ENCODE data around the gene PSMD2. TPM values are rescaled to one million over a fixed set of nuclear protein-coding genes. Genes with fewer than 3 reads are reported as not detected.

Gene PSMD2
- total RNA-seq, 4 donors from 2014 or later = 252 to 356 (median 274) TPM

DNA sequence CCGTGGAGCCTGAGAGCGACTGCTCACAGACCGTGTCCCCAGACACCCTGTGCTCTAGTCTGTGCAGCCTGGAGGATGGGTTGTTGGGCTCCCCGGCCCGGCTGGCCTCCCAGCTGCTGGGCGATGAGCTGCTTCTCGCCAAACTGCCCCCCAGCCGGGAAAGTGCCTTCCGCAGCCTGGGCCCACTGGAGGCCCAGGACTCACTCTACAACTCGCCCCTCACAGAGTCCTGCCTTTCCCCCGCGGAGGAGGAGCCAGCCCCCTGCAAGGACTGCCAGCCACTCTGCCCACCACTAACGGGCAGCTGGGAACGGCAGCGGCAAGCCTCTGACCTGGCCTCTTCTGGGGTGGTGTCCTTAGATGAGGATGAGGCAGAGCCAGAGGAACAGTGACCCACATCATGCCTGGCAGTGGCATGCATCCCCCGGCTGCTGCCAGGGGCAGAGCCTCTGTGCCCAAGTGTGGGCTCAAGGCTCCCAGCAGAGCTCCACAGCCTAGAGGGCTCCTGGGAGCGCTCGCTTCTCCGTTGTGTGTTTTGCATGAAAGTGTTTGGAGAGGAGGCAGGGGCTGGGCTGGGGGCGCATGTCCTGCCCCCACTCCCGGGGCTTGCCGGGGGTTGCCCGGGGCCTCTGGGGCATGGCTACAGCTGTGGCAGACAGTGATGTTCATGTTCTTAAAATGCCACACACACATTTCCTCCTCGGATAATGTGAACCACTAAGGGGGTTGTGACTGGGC is 45.7 kb downstream of the PSMD2 start:
- WGBS = 86% methylated on average over 21 of the region's 24 CpGs
- Histone ChIP-seq H3K27me3 (no peaks in the 10 kb centered on the region), H3K9me3 (no peaks in the 10 kb centered on the region), H3K27ac (replicated peaks in 1 of 4) (peak overlapping the region in 1 of 4 donors; percentile 51), H3K4me3 (no peak overlapping the region), H3K4me1 (peaks cover 7 to 32% (median 17%) of the 10 kb centered on the region in 4 donors), H3K36me3 (peaks cover 27 to 58% (median 53%) of the 10 kb centered on the region in 4 donors)
- DNase-seq (ENCODE audit: extremely low spot score) = no peak
- no peak for TF ChIP-seq EP300 (IDR thresholded peaks at IDR 0.05)
- no peak for TF ChIP-seq POLR2A (IDR thresholded peaks at IDR 0.05; ENCODE audit: low read depth)
- TF ChIP-seq, protein P1, sequence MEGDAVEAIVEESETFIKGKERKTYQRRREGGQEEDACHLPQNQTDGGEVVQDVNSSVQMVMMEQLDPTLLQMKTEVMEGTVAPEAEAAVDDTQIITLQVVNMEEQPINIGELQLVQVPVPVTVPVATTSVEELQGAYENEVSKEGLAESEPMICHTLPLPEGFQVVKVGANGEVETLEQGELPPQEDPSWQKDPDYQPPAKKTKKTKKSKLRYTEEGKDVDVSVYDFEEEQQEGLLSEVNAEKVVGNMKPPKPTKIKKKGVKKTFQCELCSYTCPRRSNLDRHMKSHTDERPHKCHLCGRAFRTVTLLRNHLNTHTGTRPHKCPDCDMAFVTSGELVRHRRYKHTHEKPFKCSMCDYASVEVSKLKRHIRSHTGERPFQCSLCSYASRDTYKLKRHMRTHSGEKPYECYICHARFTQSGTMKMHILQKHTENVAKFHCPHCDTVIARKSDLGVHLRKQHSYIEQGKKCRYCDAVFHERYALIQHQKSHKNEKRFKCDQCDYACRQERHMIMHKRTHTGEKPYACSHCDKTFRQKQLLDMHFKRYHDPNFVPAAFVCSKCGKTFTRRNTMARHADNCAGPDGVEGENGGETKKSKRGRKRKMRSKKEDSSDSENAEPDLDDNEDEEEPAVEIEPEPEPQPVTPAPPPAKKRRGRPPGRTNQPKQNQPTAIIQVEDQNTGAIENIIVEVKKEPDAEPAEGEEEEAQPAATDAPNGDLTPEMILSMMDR (IDR thresholded peaks at IDR 0.05) = no peak
- no peak for TF ChIP-seq POLR2AphosphoS5 (IDR thresholded peaks at IDR 0.05)
- intact Hi-C loops (cut with DNase I) = loop anchor here (5.0 kb wide), 1 partner anchor 42 kb away; no protein-coding TSS in a partner anchor

DNA sequence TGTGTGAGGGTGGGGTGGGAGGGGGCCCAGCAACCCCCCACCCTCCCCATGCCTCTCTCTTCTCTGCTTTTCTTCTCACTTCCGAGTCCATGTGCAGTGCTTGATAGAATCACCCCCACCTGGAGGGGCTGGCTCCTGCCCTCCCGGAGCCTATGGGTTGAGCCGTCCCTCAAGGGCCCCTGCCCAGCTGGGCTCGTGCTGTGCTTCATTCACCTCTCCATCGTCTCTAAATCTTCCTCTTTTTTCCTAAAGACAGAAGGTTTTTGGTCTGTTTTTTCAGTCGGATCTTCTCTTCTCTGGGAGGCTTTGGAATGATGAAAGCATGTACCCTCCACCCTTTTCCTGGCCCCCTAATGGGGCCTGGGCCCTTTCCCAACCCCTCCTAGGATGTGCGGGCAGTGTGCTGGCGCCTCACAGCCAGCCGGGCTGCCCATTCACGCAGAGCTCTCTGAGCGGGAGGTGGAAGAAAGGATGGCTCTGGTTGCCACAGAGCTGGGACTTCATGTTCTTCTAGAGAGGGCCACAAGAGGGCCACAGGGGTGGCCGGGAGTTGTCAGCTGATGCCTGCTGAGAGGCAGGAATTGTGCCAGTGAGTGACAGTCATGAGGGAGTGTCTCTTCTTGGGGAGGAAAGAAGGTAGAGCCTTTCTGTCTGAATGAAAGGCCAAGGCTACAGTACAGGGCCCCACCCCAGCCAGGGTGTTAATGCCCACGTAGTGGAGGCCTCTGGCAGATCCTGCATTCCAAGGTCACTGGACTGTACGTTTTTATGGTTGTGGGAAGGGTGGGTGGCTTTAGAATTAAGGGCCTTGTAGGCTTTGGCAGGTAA is 46.5 kb downstream of the PSMD2 start:
- 53% methylated on average over 14 of the region's 14 CpGs for WGBS
- TF ChIP-seq EP300 (IDR thresholded peaks at IDR 0.05) = no peak
- peak; percentile 45 to 55 for TF ChIP-seq POLR2AphosphoS5 (IDR thresholded peaks at IDR 0.05)
- TF ChIP-seq, protein P1 (IDR thresholded peaks at IDR 0.05) = peak in 2 of 3 experiments; percentile 22 to 39
- no peaks in the 10 kb centered on the region for H3K27me3 ChIP-seq
- intact Hi-C loops (cut with DNase I) = no loop called here
- peaks cover 27 to 58% (median 53%) of the 10 kb centered on the region in 4 donors for H3K36me3 ChIP-seq
- DNase-seq (ENCODE audit: extremely low spot score) = no peak
- H3K4me1 ChIP-seq = peaks cover 4 to 28% (median 12%) of the 10 kb centered on the region in 4 donors
- no peaks in the 10 kb centered on the region for H3K9me3 ChIP-seq
- H3K27ac ChIP-seq (replicated peaks in 1 of 4) = peak overlapping the region; percentile 25 to 51 (median 43)
- H3K4me3 ChIP-seq = no peak overlapping the region

DNA sequence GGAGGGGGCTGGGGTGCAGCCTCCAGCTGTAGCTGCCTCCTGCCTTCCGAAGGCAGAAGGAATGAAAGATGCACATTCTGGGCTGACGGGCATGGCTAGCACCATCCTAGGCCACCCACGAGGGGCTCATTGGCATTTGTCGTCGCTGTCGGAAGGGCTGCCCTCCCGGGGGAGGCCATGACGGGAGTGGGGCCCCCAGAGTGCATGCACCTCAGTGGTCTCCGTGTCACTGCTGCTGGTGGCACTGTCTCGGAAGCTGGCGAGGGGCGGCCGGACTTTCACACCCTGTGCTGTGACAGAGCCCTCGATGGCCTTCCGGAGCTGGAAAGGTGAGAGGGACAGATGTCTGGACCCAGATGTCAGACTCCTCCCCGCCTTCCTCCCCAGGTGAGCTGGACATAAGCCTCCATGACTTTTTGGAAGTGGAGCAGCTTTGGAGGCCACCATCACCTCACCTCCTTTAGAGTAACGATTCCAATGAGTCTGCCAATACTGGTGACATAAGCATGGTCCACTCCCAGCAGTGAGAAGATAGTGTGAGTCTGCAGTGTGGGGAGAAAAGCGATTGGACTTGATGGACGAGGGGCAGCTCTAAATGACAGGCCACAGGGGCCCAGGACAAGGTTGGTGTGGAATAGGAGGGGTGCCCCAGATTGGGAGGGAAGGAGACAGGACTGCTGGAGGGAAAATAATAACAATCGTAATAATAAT is 47.6 kb downstream of the PSMD2 start:
- DNase-seq (ENCODE audit: extremely low spot score) = no peak
- Histone ChIP-seq H3K27ac (replicated peaks in 1 of 4) (no peak overlapping the region), H3K9me3 (no peaks in the 10 kb centered on the region), H3K4me3 (no peak overlapping the region), H3K27me3 (no peaks in the 10 kb centered on the region), H3K36me3 (peaks cover 25 to 51% (median 45%) of the 10 kb centered on the region in 4 donors), H3K4me1 (peaks cover 4 to 26% (median 15%) of the 10 kb centered on the region in 4 donors)
- no peak for TF ChIP-seq EP300 (IDR thresholded peaks at IDR 0.05)
- TF ChIP-seq, protein P1 (IDR thresholded peaks at IDR 0.05) = no peak
- TF ChIP-seq POLR2AphosphoS5 (IDR thresholded peaks at IDR 0.05) = no peak
- no peak for TF ChIP-seq POLR2A (IDR thresholded peaks at IDR 0.05; ENCODE audit: low read depth)
- intact Hi-C loops (cut with DNase I) = no loop called here
- 85% methylated on average over 11 of the region's 20 CpGs for WGBS

DNA sequence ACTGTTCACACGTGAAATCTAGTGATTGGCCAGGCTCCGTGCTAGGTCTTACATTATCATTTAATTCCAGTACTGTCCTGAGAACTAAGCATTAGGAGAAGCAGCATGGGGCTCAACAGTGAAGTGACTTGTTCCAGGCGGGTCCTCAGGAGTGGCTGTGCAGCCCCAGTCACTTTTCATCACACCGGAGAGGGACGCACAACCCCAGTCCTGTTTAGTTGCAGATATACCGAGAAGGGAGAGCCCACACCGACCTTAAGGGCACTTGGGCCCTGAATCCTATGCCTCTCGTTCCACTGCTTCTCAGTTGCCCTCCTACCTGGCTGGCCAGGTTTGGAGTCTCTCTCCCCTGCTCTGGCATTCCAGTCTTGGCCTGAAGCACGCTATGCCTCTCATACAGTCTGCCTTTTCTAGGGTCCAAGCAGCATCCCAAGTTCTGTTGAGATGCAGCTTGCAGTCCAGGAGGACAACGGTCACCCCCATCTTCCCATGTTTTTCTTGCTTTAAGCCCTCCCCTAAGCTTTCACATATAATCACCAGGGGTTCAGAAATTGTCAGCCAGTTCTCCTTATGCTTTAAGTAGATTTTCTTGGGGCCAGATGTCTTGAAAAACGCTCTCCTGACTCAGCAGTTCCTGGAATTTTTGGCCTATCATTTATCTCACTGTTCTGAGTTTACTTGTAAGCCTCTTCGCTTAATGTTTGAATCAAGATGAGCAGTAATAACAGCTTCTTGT is 48.4 kb downstream of the PSMD2 start:
- intact Hi-C loops (cut with DNase I) = no loop called here
- no peak for DNase-seq (ENCODE audit: extremely low spot score)
- no peak for TF ChIP-seq POLR2A (IDR thresholded peaks at IDR 0.05; ENCODE audit: low read depth)
- TF ChIP-seq EP300 (IDR thresholded peaks at IDR 0.05) = no peak
- no peak for TF ChIP-seq POLR2AphosphoS5 (IDR thresholded peaks at IDR 0.05)
- TF ChIP-seq, protein P1 (IDR thresholded peaks at IDR 0.05) = no peak
- Histone ChIP-seq H3K27me3 (no peaks in the 10 kb centered on the region), H3K4me3 (no peak overlapping the region), H3K4me1 (peaks cover 4 to 32% (median 16%) of the 10 kb centered on the region in 4 donors), H3K27ac (replicated peaks in 1 of 4) (no peak overlapping the region), H3K9me3 (no peaks in the 10 kb centered on the region), H3K36me3 (peaks cover 17 to 46% (median 36%) of the 10 kb centered on the region in 4 donors)
- 62% methylated on average over 12 of the region's 12 CpGs for WGBS

All from esophagus muscularis mucosa (tissue), 4 donors.